HUDEP-2 (cell line): ENCODE results near the gene TF.
"Not testable (repeated sequence)": the region's sequence is repeated elsewhere in the genome, so short reads cannot be mapped to it uniquely, and the experiment has no call there.

Experiments used
- DNase-seq, 76 experiments: peaks; one replicate each; lab custom pipeline; 2025; ENCODE audit not compliant: unreplicated experiment in 76 of 76; lab: John Stamatoyannopoulos, UW

Gene TF

GRCh38 chr3:133745981-133746711, at the start of gene TF:
TSS of gene TF (plus strand) at chr3:133746393. CDS start at chr3:133746441, 48 bp downstream.
- no peak for DNase-seq

GRCh38 chr3:133697960-133698359, 48.2 kb upstream of the TF start:
- peak in 2 of 76 experiments; percentile 2 to 21 for DNase-seq

- DNase-seq = no peak
Measured at GRCh38 chr3:133699467-133699866, 46.7 kb upstream of the TF start.

GRCh38 chr3:133699903-133700302, 46.3 kb upstream of the TF start:
- DNase-seq = no peak

GRCh38 chr3:133700351-133700750, 45.8 kb upstream of the TF start:
- DNase-seq = no peak

GRCh38 chr3:133701435-133702358, 44.5 kb upstream of the TF start:
- no peak for DNase-seq

- no peak for DNase-seq
Measured at GRCh38 chr3:133703915-133704314, 42.3 kb upstream of the TF start.

GRCh38 chr3:133706033-133706432, 40.2 kb upstream of the TF start:
- DNase-seq = no peak

GRCh38 chr3:133709139-133709750, 36.9 kb upstream of the TF start:
- DNase-seq = no peak

- DNase-seq = no peak
Measured at GRCh38 chr3:133711013-133711412, 35.2 kb upstream of the TF start.

GRCh38 chr3:133712017-133712416, 34.2 kb upstream of the TF start:
- no peak for DNase-seq

GRCh38 chr3:133713347-133713746, 32.8 kb upstream of the TF start:
- DNase-seq = no peak

GRCh38 chr3:133717424-133717823, 28.8 kb upstream of the TF start:
- DNase-seq = no peak

- DNase-seq = no peak
Measured at GRCh38 chr3:133722935-133723334, 23.3 kb upstream of the TF start.

- no peak for DNase-seq
Measured at GRCh38 chr3:133730993-133731392, 15.2 kb upstream of the TF start.

- DNase-seq = not testable (repeated sequence)
Measured at GRCh38 chr3:133732231-133732630, 14.0 kb upstream of the TF start.

GRCh38 chr3:133733226-133733625, 13.0 kb upstream of the TF start:
- no peak for DNase-seq

GRCh38 chr3:133734305-133734704, 11.9 kb upstream of the TF start:
- DNase-seq = no peak

- DNase-seq = no peak
Measured at GRCh38 chr3:133742351-133743091, 3.7 kb upstream of the TF start.

GRCh38 chr3:133744241-133744640, 2.0 kb upstream of the TF start:
- no peak for DNase-seq

- DNase-seq = no peak
Measured at GRCh38 chr3:133745108-133745507, 1.1 kb upstream of the TF start.
